ENCODE results near the gene POP4.
"Not testable (repeated sequence)": the region's sequence is repeated elsewhere in the genome, so short reads cannot be mapped to it uniquely, and the experiment has no call there.

POP4 gene

GRCh38 chr19:29605653-29606419, at the start of gene POP4:
TSS of gene POP4 (plus strand) at chr19:29606283. CDS start at chr19:29606319, 36 bp downstream.
- DNase-seq (ENCODE audit: low read depth in 2 of 2), result peak; percentile 95 to 96

GRCh38 chr19:29559110-29559509, 47.0 kb upstream of the POP4 start:
- DNase-seq (ENCODE audit: low read depth in 2 of 2), result not testable (repeated sequence)

GRCh38 chr19:29559743-29560142, 46.3 kb upstream of the POP4 start:
- DNase-seq (ENCODE audit: low read depth in 2 of 2), result no peak

- DNase-seq (ENCODE audit: low read depth in 2 of 2), result no peak
These were observed 45.6 kb upstream of the POP4 start for GRCh38 chr19:29560313-29561075.

GRCh38 chr19:29561601-29562000, 44.5 kb upstream of the POP4 start:
- DNase-seq (ENCODE audit: low read depth in 2 of 2), result no peak

- no peak for DNase-seq (ENCODE audit: low read depth in 2 of 2)
These were observed 43.5 kb upstream of the POP4 start for GRCh38 chr19:29562299-29563297.

GRCh38 chr19:29563486-29564101, 42.5 kb upstream of the POP4 start:
- no peak for DNase-seq (ENCODE audit: low read depth in 2 of 2)

GRCh38 chr19:29564574-29565005, 41.5 kb upstream of the POP4 start:
- DNase-seq (ENCODE audit: low read depth in 2 of 2), result no peak

- DNase-seq (ENCODE audit: low read depth in 2 of 2), result no peak
These were observed 40.9 kb upstream of the POP4 start for GRCh38 chr19:29565171-29565570.

- DNase-seq (ENCODE audit: low read depth in 2 of 2), result no peak
These were observed 39.5 kb upstream of the POP4 start for GRCh38 chr19:29566496-29567054.

- no peak for DNase-seq (ENCODE audit: low read depth in 2 of 2)
These were observed 38.6 kb upstream of the POP4 start for GRCh38 chr19:29567366-29567915.

GRCh38 chr19:29568036-29569025, 37.8 kb upstream of the POP4 start:
- DNase-seq (ENCODE audit: low read depth in 2 of 2), result no peak

- no peak for DNase-seq (ENCODE audit: low read depth in 2 of 2)
These were observed 36.8 kb upstream of the POP4 start for GRCh38 chr19:29569038-29569911.

GRCh38 chr19:29571181-29571580, 34.9 kb upstream of the POP4 start:
- DNase-seq (ENCODE audit: low read depth in 2 of 2), result no peak

GRCh38 chr19:29573486-29573885, 32.6 kb upstream of the POP4 start:
- DNase-seq (ENCODE audit: low read depth in 2 of 2), result no peak

GRCh38 chr19:29574510-29574909, 31.6 kb upstream of the POP4 start:
- no peak for DNase-seq (ENCODE audit: low read depth in 2 of 2)

- DNase-seq (ENCODE audit: low read depth in 2 of 2), result no peak
These were observed 30.0 kb upstream of the POP4 start for GRCh38 chr19:29576046-29576606.
